Small intestine (tissue), 7 donors: ENCODE results near the gene RSPO4. TPM values are rescaled to one million over a fixed set of nuclear protein-coding genes. Genes with fewer than 3 reads are reported as not detected.

ENCODE experiments used
- DNase-seq, 2 donors: peaks; one replicate each; pipeline versions ENCODE4 v3.0.0 to v3.0.0-alpha.2; 2013
- FAIRE-seq: peaks from 2 replicates; lab custom pipeline; 2012; peaks lifted over from hg19 to GRCh38; lab: Jason Lieb, UNC
- H3K27ac ChIP-seq, 3 donors: one replicate each; pipeline ENCODE4 v1.5.1; 2013; ENCODE audit warnings: low read length in 2 of 3, mild to moderate bottlenecking in 2 of 3, control low read depth in 1 of 3, inconsistent platforms in 1 of 3, low read depth in 1 of 3, moderate library complexity in 1 of 3
- H3K27me3 ChIP-seq, 3 donors: one replicate each; pipeline ENCODE4 v1.6.1; 2013; ENCODE audit warnings: low read length in 3 of 3, inconsistent platforms in 1 of 3; ENCODE audit not compliant: control insufficient read depth in 3 of 3, insufficient read depth in 3 of 3
- H3K36me3 ChIP-seq, 3 donors: one replicate each; pipeline ENCODE4 v1.6.1; 2013; ENCODE audit warnings: low read length in 3 of 3, inconsistent platforms in 1 of 3, low read depth in 1 of 3, mild to moderate bottlenecking in 1 of 3, moderate library complexity in 1 of 3; ENCODE audit not compliant: control insufficient read depth in 3 of 3, insufficient read depth in 2 of 3
- H3K4me1 ChIP-seq, 3 donors: one replicate each; pipeline ENCODE4 v1.6.1; 2013; ENCODE audit warnings: low read length in 2 of 3, inconsistent platforms in 1 of 3, low read depth in 1 of 3, mild to moderate bottlenecking in 1 of 3, moderate library complexity in 1 of 3; ENCODE audit not compliant: control insufficient read depth in 3 of 3, insufficient read depth in 2 of 3
- H3K4me3 ChIP-seq, 3 donors: one replicate each; pipeline ENCODE4 v1.5.1; 2013; ENCODE audit warnings: low read length in 3 of 3, control low read depth in 1 of 3, inconsistent platforms in 1 of 3, low read depth in 1 of 3, mild to moderate bottlenecking in 1 of 3, moderate library complexity in 1 of 3
- H3K9me3 ChIP-seq, 2 donors: one replicate each; pipeline ENCODE4 v1.6.1; 2013; ENCODE audit warnings: low read depth in 1 of 2, low read length in 1 of 2; ENCODE audit not compliant: control insufficient read depth in 2 of 2, insufficient read depth in 1 of 2
- WGBS, 3 donors: extraction: QIAGEN DNeasy Blood & Tissue Kit; methylation state at CpG; one replicate each; pipeline ENCODE4 v1.1.7; 2013; 5-methylcytosine and 5-hydroxymethylcytosine counted together
- polyA plus RNA-seq, 4 donors: library from polyadenylated mRNA; stranded (reverse) in 3 of 4; unstranded in 1 of 4; fragments of 200-250 nt in 3 of 4; fragments of 120-200 nt in 1 of 4; gene quantifications; one replicate each; pipeline versions ENCODE4 v1.2.1 to v1.2.3, GENCODE V29; 2013
- donor health status: healthy with polysubstance abuse.
- donor health status: control.
- donor health status: control.
- donor health status: Bipolar disorder and iron deficiency.
- donor health status: healthy.

The RSPO4 gene
- polyA plus RNA-seq, 4 donors, result 0.19 to 0.31 TPM; not detected in 2

DNA sequence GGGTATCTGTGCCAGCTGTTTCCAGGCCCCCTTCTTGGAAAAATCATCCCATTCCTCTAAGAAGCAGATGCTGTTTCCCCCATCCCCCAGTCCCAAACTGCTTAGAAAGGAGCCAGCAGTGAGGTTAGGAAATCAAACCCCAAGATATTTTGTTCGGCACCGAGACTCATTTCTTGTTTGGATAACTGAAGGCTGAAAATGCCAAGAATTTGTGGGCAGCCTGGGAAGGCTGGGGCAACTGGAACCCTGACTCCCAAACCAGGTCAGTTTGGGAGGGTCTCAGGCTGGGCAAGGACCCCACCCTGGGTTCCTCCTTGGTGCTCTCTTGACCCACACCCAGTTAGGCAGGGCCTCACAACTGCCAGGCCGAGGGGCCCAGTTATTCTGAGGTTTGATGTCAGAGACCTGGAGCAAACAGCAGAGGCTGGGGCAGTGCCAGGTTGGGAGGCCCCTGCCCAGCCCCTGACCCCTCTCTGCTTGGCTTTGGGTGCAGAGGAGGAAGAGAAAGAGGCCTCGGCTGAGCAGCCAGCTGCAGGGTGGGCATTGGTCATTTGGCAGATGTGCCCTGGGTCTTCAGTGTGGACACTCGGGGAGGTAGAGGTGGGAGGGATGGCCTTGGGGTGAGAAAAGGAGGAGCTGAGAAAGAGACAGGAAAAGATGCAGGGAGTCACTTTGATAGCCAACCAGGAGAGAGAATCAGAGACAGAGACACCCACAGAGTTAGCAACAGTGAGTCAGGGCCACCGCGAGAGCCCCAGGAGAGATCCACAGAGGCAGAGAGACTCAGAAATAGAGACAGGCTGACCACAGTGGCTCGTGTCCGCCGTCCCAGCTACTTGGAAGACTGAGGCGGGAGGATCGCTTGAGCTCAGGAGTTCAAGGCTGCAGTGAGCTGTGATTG, 91.0 kb downstream of the RSPO4 start:
- H3K4me3 ChIP-seq, result no peak overlapping the region
- DNase-seq (no peak), FAIRE-seq (no peak)
- no peak overlapping the region for H3K27ac ChIP-seq
- H3K36me3 ChIP-seq, result no peaks in the 10 kb centered on the region
- H3K27me3 ChIP-seq, result peaks cover 0 to 9% (median 0%) of the 10 kb centered on the region in 3 donors
- no peaks in the 10 kb centered on the region for H3K4me1 ChIP-seq
- H3K9me3 ChIP-seq, result no peaks in the 10 kb centered on the region
- 64 to 69% (median 64%) methylated on average over 12 of the region's 12 CpGs for WGBS, 3 donors

DNA sequence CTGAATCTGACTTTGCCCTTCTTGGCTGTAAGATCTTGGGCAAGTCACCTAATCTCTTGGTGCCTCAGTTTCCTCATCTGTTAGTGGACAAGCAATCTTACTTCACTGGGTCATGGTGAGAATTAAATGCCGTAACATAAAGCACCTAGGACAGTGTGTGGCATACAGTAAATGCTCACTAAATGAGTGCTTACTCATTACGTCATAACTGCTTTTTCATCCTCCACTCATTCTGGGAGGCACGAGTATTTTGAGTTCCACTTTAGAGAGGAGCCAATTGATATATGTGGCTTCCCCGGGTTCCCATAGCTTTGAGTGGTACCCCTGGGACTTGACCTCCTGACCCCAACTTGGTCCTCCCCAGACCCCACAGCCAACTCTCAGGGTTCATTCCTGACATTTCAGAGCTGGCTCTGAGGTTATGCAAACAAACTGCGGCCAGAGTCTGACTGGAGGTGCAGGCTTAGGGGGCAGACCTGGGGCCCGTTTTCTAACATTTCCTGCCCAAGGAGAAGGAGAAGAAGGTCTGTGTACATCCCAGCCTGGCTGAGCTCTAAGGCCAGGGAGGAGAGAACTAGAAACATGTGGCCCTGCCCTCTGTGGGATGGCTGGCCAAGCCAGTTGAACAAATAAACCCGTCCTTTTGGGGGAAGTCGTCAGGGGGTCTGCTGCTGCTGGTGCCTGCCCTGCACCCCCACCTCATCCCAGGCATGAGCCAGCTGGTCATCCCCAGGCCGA, 91.8 kb downstream of the RSPO4 start:
- DNase-seq (no peak), FAIRE-seq (no peak)
- Histone ChIP-seq H3K27ac (no peak overlapping the region), H3K4me3 (no peak overlapping the region), H3K9me3 (no peaks in the 10 kb centered on the region), H3K4me1 (no peaks in the 10 kb centered on the region), H3K27me3 (peaks cover 0 to 5% (median 0%) of the 10 kb centered on the region in 3 donors), H3K36me3 (no peaks in the 10 kb centered on the region)
- WGBS, 3 donors, result 50 to 65% (median 62%) methylated on average over 9 of the region's 9 CpGs

DNA sequence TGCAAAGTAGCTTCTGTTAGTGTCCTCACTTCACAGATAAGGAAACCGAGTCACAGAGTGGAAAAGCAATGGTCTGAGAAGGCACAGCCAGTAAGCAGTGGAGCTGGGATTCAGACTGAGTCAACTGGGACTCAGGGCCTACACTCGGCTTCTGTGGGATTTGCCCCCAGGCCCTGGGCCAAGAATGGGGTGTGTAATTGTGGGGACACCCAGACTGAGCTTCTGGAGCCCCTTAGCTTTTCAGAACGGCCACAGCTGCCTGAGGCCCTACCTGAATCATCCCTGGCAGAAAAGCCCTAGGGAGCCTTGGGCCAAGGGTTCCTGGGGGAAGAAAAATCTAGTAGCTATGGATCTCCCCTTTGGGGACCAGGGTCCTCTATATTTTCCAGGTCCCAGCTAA, 92.5 kb downstream of the RSPO4 start:
- DNase-seq, result no peak
- WGBS, 3 donors, result 71 to 73% (median 72%) methylated on average over 3 of the region's 3 CpGs
- Histone ChIP-seq H3K4me1 (no peaks in the 10 kb centered on the region), H3K36me3 (no peaks in the 10 kb centered on the region), H3K4me3 (no peak overlapping the region), H3K27ac (no peak overlapping the region), H3K9me3 (no peaks in the 10 kb centered on the region), H3K27me3 (peaks cover 0 to 5% (median 0%) of the 10 kb centered on the region in 3 donors)
- FAIRE-seq, result no peak

Other genes with a start within 250 kb of the RSPO4 start
- gene SLC52A3, start 233.8 kb downstream of the RSPO4 start, polyA plus RNA-seq, result 10 to 100 TPM in 2 of 4 donors, 1 to 10 TPM in 2; 8.5 to 22.1 (median 14.7) TPM
- gene FAM110A, start 168.6 kb downstream of the RSPO4 start, polyA plus RNA-seq, result 10 to 100 TPM in 3 of 4 donors, 1 to 10 TPM in 1; 7.6 to 14.1 (median 11.7) TPM
- gene ANGPT4, start 86.0 kb downstream of the RSPO4 start, polyA plus RNA-seq, result under 1 TPM in 2 of 4 donors, not detected in 2; 0.01 to 0.70 TPM
- gene PSMF1, start 116.3 kb upstream of the RSPO4 start, polyA plus RNA-seq, result 100 to 1,000 TPM in 1 of 4 donors, 10 to 100 TPM in 3; 43.6 to 118 (median 62.7) TPM
- 10 to 100 TPM; 10.5 to 68.7 (median 36.1) TPM for gene TMEM74B, start 182.7 kb upstream of the RSPO4 start, polyA plus RNA-seq
- gene C20orf202, start 201.1 kb upstream of the RSPO4 start, polyA plus RNA-seq, result 1 to 10 TPM in 1 of 4 donors, under 1 TPM in 2, not detected in 1; 0.67 to 5.3 (median 0.81) TPM
- not detected for gene RAD21L1, start 223.7 kb upstream of the RSPO4 start, polyA plus RNA-seq